HEK293 (cell line): ENCODE data around the gene PCBP3.
"Not testable (repeated sequence)": the region's sequence is repeated elsewhere in the genome, so short reads cannot be mapped to it uniquely, and the experiment has no call there.

Experiments
- TRIM28 ChIP-seq: IDR thresholded peaks from 2 replicates; pipeline ENCODE4 v1.6.1; 2011; ENCODE audit warnings: low read length, control low read depth, borderline replicate concordance
- ZBTB21 ChIP-seq: fragments of 450-650 bp; formaldehyde crosslinking; IDR thresholded peaks from 2 replicates; pipeline ENCODE4 v1.5.1; 2017; ENCODE audit warnings: missing biosample characterization, missing genetic modification characterization
- ZNF24 ChIP-seq: fragments of 450-650 bp; formaldehyde crosslinking; IDR thresholded peaks from 2 replicates; pipeline ENCODE4 v1.5.1; 2016; ENCODE audit warnings: missing biosample characterization, missing genetic modification characterization
- ZNF416 ChIP-seq: fragments of 450-650 bp; formaldehyde crosslinking; IDR thresholded peaks from 2 replicates; pipeline ENCODE4 v1.5.1; 2016; ENCODE audit warnings: missing biosample characterization, missing genetic modification characterization
- ZNF626 ChIP-seq: fragments of 450-650 bp; sonication (Bioruptor Pico); formaldehyde crosslinking; IDR thresholded peaks from 2 replicates; pipeline ENCODE4 v1.5.1; 2018; ENCODE audit warnings: missing biosample characterization, missing genetic modification characterization, inconsistent platforms
- TF ChIP-seq, protein P1 (sequence below): fragments of 450-650 bp; formaldehyde crosslinking; IDR thresholded peaks from 2 replicates; pipeline ENCODE4 v1.5.1; 2016; ENCODE audit warnings: missing biosample characterization, missing genetic modification characterization

DNA sequence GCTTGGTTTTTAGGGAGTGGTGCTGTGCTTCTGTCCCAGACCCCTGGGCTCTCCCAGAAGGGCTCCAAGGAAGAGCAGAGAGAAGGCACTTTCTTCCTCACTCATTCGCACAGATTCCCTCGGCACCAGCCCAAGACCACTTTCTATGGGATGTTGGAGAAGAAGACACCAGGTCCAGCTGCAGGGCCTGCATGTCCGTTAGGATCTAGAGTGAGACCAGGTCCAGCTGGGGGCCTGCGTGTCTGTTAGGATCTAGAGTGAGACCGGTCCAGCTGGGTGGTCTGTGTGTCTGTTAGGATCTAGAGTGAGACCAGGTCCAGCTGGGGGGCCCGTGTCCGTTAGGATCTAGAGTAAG is 30.9 kb upstream of the PCBP3 start:
- TF ChIP-seq, protein P1, sequence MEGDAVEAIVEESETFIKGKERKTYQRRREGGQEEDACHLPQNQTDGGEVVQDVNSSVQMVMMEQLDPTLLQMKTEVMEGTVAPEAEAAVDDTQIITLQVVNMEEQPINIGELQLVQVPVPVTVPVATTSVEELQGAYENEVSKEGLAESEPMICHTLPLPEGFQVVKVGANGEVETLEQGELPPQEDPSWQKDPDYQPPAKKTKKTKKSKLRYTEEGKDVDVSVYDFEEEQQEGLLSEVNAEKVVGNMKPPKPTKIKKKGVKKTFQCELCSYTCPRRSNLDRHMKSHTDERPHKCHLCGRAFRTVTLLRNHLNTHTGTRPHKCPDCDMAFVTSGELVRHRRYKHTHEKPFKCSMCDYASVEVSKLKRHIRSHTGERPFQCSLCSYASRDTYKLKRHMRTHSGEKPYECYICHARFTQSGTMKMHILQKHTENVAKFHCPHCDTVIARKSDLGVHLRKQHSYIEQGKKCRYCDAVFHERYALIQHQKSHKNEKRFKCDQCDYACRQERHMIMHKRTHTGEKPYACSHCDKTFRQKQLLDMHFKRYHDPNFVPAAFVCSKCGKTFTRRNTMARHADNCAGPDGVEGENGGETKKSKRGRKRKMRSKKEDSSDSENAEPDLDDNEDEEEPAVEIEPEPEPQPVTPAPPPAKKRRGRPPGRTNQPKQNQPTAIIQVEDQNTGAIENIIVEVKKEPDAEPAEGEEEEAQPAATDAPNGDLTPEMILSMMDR (tag by site-specific recombination): not testable (repeated sequence)
- not testable (repeated sequence) for TF ChIP-seq ZNF626 (tag by site-specific recombination); TRIM28; ZNF416 (tag by site-specific recombination); ZBTB21; ZNF24 (tag by site-specific recombination)
